Motor neuron (in vitro differentiated cells): Measurements from ENCODE around the gene DUSP2. TPM values are rescaled to one million over a fixed set of nuclear protein-coding genes. Genes with fewer than 3 reads are reported as not detected.

Experiments
- ATAC-seq, 8 experiments: fragments of 200-7000 bp; cut with Tn5 transposase; replicated peaks in 6 of 8; 2 replicates each; pipeline ENCODE4 v1.8.0; 2021; ENCODE audit warnings: mild to moderate bottlenecking in 8 of 8, moderate library complexity in 8 of 8
- H3K27ac ChIP-seq, 2 donors: fragments of 250-450 bp; sonication (Bioruptor Pico); 2 replicates each; pipeline ENCODE4 v1.9.0; 2021; ENCODE audit warnings: antibody characterized with exemption in 2 of 2, mild to moderate bottlenecking in 2 of 2, moderate library complexity in 1 of 2
- H3K4me1 ChIP-seq, 2 donors: fragments of 250-450 bp; sonication (Bioruptor Pico); replicated peaks in 1 of 2; 2 replicates each; pipeline ENCODE4 v1.6.1; 2021; ENCODE audit warnings: antibody characterized with exemption in 2 of 2, mild to moderate bottlenecking in 2 of 2, moderate library complexity in 1 of 2
- H3K4me3 ChIP-seq, 5 donors: fragments of 250-450 bp; sonication (Bioruptor Pico); 2 replicates each; pipeline ENCODE4 v1.9.0; 2021; ENCODE audit warnings: antibody characterized with exemption in 5 of 5, mild to moderate bottlenecking in 5 of 5, moderate library complexity in 4 of 5
- WGBS, 10 experiments: fragments of 450-650 bp; shearing (Covaris generic); methylation state at CpG; one replicate each; pipeline ENCODE4 v1.0.0; 2022; 5-methylcytosine and 5-hydroxymethylcytosine counted together
- in situ Hi-C, 9 experiments: fragments of 400-800 bp; cut with MboI; loops; one replicate each; pipeline ENCODE4 v1.15.0; 2021; ENCODE audit warnings: low sequenced_read_pairs in 9 of 9, low pct_unique_long_range_greater_than_20kb in 2 of 9; ENCODE audit not compliant: unreplicated experiment in 9 of 9
- total RNA-seq, 8 experiments: library from RNA; unstranded; fragments of 300-600 nt; gene quantifications; 2 replicates each; pipeline versions ENCODE4 v1.2.3 to v1.2.4, GENCODE V29; 2022

The DUSP2 gene
- total RNA-seq, 8 experiments from 2014 or later: 0.36 to 6.1 (median 1.1) TPM

- Histone ChIP-seq H3K4me3 (no peak overlapping the region), H3K4me1 (no peaks in the 10 kb centered on the region), H3K27ac (no peak overlapping the region)
- in situ Hi-C loops: no loop called here
- WGBS, 10 experiments: 65 to 100% (median 77%) methylated on average over 2 to 5 of the region's 16 CpGs; no CpG with 5 or more reads in 4 of the 10 experiments
- ATAC-seq: no peak
Observed at GRCh38 chr2:96129528-96130120, 15.6 kb downstream of the DUSP2 start.

- in situ Hi-C loops: no loop called here
- WGBS, 10 experiments: 24 to 100% (median 72%) methylated on average over 1 to 6 of the region's 6 CpGs
- H3K4me1 ChIP-seq: no peaks in the 10 kb centered on the region
- peak in 3 of 8 experiments; percentile 29 to 80 (median 78) for ATAC-seq
- H3K4me3 ChIP-seq: no peak overlapping the region
- H3K27ac ChIP-seq: no peak overlapping the region
Observed at GRCh38 chr2:96128456-96128855, 16.8 kb downstream of the DUSP2 start.

GRCh38 chr2:96124406-96125265 lies 20.6 kb downstream of the DUSP2 start:
- 40 to 100% (median 62%) methylated on average over 1 to 7 of the region's 14 CpGs; no CpG with 5 or more reads in 4 of the 10 experiments for WGBS, 10 experiments
- no peak overlapping the region for H3K27ac ChIP-seq
- H3K4me3 ChIP-seq: no peak overlapping the region
- ATAC-seq: no peak
- in situ Hi-C loops: loop anchor here in 2 of 9 experiments (25.0 kb wide), 1 partner anchor 112 kb away; no protein-coding TSS in a partner anchor
- no peaks in the 10 kb centered on the region for H3K4me1 ChIP-seq

DNA sequence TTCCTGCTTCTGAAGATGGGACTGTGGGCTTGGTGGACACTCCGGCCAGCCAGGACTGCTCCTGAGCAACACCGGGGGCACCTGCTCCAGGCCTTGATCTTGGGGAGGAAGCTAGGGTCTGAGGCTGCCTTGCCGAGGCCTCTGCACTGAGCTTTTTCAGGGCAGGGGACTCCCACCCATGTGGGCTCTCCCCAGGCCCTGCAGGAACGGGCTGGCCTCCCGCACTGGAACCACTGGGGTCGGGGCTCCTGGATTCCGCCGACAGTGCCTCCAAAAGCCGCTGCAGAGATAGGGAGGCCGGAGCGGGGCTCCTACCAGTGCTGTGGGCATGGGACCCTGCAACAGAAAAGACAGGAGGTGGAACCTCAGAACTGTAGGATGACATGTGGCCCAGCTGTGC lies 21.3 kb downstream of the DUSP2 start:
- in situ Hi-C loops: loop anchor here in 2 of 9 experiments (25.0 kb wide), 1 partner anchor 112 kb away; no protein-coding TSS in a partner anchor
- Histone ChIP-seq H3K4me1 (no peaks in the 10 kb centered on the region), H3K4me3 (no peak overlapping the region), H3K27ac (no peak overlapping the region)
- 100% methylated on average over 4 of the region's 11 CpGs; no CpG with 5 or more reads in 9 of the 10 experiments for WGBS, 10 experiments
- ATAC-seq: no peak

DNA sequence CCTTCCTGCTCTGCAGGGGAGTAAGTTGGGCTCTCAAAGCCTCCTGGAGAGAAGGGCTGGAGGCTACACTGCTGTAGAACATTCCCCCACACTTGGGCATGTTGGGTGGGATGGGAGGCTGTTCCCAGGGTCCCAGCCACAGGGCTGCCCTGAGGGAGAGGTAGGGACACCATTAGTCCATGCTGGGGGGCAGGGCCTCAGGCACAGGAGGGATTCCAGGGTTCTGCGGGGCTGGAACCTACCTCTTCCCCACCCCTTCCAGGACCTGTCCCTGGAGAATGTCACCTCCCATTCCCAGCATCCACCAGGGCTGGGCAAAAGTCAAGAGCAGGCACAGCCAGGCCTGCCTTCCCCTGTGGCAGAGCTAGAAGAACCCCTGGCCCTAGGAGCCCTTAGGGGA lies 21.9 kb downstream of the DUSP2 start:
- in situ Hi-C loops: loop anchor here in 2 of 9 experiments (25.0 kb wide), 1 partner anchor 111 kb away; no protein-coding TSS in a partner anchor
- WGBS, 10 experiments: no CpG with 5 or more reads among the region's 1 CpG
- Histone ChIP-seq H3K27ac (no peak overlapping the region), H3K4me1 (no peaks in the 10 kb centered on the region), H3K4me3 (no peak overlapping the region)
- no peak for ATAC-seq

- no peak for ATAC-seq
Observed at GRCh38 chr2:96122391-96122790, 22.8 kb downstream of the DUSP2 start.

DNA sequence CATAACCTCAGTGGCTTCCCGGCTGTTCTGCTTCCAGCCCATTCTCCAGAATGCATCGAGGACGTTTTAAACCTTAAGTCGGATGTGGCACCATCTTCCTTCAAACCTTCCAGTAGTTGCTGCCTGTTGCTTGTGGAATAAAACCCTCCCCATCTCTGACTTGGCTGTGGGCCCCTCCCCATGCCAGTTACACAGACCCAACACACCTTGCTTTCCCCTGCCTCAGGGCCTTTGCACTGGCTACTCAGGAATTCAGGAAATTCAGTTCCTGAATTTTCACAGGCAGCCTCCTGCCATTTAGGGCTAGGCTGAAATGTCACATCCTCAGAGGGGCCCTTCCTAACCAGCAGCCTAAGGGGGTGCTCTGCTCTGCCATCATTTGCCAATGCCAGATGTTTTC lies 23.8 kb downstream of the DUSP2 start:
- WGBS, 10 experiments: 23 to 100% (median 72%) methylated on average over 1 to 4 of the region's 4 CpGs; no CpG with 5 or more reads in 4 of the 10 experiments
- Histone ChIP-seq H3K4me1 (no peaks in the 10 kb centered on the region), H3K4me3 (no peak overlapping the region), H3K27ac (no peak overlapping the region)
- ATAC-seq: no peak
- in situ Hi-C loops: loop anchor here in 2 of 9 experiments (25.0 kb wide), 1 partner anchor 109 kb away; no protein-coding TSS in a partner anchor

More at GRCh38 chr2:96122391-96122790, 22.8 kb downstream of the DUSP2 start:
- H3K4me1 ChIP-seq: no peaks in the 10 kb centered on the region
- no peak overlapping the region for H3K4me3 ChIP-seq
- no peak overlapping the region for H3K27ac ChIP-seq
- in situ Hi-C loops: loop anchor here in 2 of 9 experiments (25.0 kb wide), 1 partner anchor 110 kb away; no protein-coding TSS in a partner anchor
- WGBS, 10 experiments: 57 to 80% methylated on average over 2 to 4 of the region's 5 CpGs; no CpG with 5 or more reads in 8 of the 10 experiments

DNA sequence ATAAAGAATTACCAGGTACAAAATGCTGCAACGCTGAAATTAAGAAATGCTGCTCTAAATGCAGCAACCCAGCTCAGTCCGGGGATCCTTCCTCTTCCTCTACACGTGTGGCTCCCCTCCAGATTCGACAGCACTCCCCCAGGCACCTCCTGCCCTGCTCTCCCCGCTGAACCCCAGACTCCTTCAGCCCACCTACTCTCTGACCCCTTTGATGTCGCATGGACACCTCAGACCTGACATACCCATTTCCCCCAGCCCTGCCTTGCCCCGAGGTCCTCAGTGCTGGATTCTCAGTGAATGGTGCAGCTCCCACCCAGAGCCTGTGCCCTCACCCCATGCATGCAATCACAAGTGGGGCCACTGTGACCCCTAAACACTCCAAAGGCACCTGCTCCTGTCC lies 24.2 kb downstream of the DUSP2 start:
- H3K4me1 ChIP-seq: no peaks in the 10 kb centered on the region
- in situ Hi-C loops: loop anchor here in 2 of 9 experiments (25.0 kb wide), 1 partner anchor 109 kb away; no protein-coding TSS in a partner anchor
- 20 to 100% (median 46%) methylated on average over 1 to 6 of the region's 7 CpGs; no CpG with 5 or more reads in 6 of the 10 experiments for WGBS, 10 experiments
- no peak overlapping the region for H3K4me3 ChIP-seq
- ATAC-seq: no peak
- no peak overlapping the region for H3K27ac ChIP-seq

DNA sequence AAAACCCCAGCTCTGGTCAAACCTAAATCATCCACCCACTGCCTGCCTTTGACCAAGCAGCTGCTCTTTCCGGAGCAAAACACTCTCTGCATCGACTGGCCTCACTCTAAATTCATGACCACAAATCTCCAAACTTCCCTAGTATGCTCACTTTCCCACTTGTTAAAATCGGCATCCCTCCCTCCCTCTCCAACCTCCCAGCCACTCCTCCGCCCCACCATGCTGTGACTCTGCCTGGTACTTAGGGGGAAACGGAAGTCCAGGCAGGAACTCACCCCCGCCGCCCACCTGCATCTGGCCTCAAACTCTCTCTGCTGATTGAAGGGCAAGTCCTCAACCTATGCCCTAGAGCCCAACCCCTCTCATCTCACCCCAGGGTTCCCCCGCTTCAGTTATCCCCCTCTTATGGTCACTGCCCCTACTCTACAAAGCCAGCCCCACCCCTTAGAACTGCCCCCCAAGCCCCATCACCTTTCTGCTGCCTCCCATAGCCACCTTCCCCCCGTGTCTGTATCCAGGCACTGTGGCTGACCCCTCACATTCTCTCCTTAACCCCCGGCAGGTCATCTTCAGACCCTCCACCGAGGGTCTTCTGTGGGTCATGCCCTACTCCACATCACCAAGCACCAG lies 25.0 kb downstream of the DUSP2 start:
- ATAC-seq: no peak
- no peak overlapping the region for H3K27ac ChIP-seq
- H3K4me3 ChIP-seq: no peak overlapping the region
- in situ Hi-C loops: loop anchor here in 2 of 9 experiments (25.0 kb wide), 1 partner anchor 108 kb away; no protein-coding TSS in a partner anchor
- WGBS, 10 experiments: 10% methylated on average over 2 of the region's 11 CpGs; no CpG with 5 or more reads in 9 of the 10 experiments
- H3K4me1 ChIP-seq: no peaks in the 10 kb centered on the region

DNA sequence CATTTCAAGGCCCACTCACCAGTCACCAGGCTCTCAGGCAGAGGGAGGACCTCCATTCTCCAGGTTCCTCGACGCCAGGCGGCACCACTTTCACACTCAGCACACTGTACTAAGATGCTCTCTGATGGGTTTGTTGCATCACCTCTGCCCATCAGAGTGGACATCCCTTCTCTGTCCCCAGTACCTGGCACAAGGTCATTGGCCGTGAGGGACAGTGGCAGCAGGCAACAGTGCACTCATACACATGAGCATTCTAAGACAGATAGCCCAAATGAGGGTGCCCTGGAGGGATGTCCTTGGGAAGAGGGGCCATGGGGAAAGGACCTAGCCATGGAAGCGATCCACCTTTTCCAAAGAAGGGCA lies 25.9 kb downstream of the DUSP2 start:
- Histone ChIP-seq H3K4me3 (no peak overlapping the region), H3K4me1 (no peaks in the 10 kb centered on the region), H3K27ac (no peak overlapping the region)
- 83 to 96% methylated on average over 1 to 3 of the region's 5 CpGs; no CpG with 5 or more reads in 8 of the 10 experiments for WGBS, 10 experiments
- no peak for ATAC-seq
- in situ Hi-C loops: loop anchor here in 2 of 9 experiments (25.0 kb wide), 1 partner anchor 107 kb away; no protein-coding TSS in a partner anchor

- in situ Hi-C loops: loop anchor here in 2 of 9 experiments (25.0 kb wide), 1 partner anchor 107 kb away; no protein-coding TSS in a partner anchor
- WGBS, 10 experiments: 60 to 93% (median 67%) methylated on average over 2 to 9 of the region's 13 CpGs; no CpG with 5 or more reads in 7 of the 10 experiments
Observed at GRCh38 chr2:96118698-96119388, 26.4 kb downstream of the DUSP2 start.

More at GRCh38 chr2:96118698-96119388, 26.4 kb downstream of the DUSP2 start:
- H3K4me3 ChIP-seq: no peak overlapping the region
- H3K4me1 ChIP-seq: no peaks in the 10 kb centered on the region
- ATAC-seq: no peak
- H3K27ac ChIP-seq: no peak overlapping the region
